H1 (cell line): ENCODE results near the gene ZFP91. TPM values are rescaled to one million over a fixed set of nuclear protein-coding genes. Genes with fewer than 3 reads are reported as not detected.

ENCODE experiments used
- CTCF ChIA-PET: fragments of 300-600 bp; sonication (Branson Sonifier 250); formaldehyde crosslinking; loops from one replicate; lab custom pipeline; 2021; ENCODE audit not compliant: partially characterized antibody; lab: Charles Lee
- POLR2A ChIA-PET: fragments of 300-600 bp; sonication (Branson Sonifier 250); formaldehyde crosslinking; loops from one replicate; lab custom pipeline; 2021; ENCODE audit warnings: inconsistent platforms; ENCODE audit not compliant: partially characterized antibody; lab: Charles Lee
- DNase-seq, 2 experiments: peaks; one replicate each; pipeline versions ENCODE4 v3.0.0 to v3.0.0-alpha.2; 2010 to 2022; ENCODE audit warnings: low spot score in 2 of 2, low read depth in 1 of 2, mixed read lengths in 1 of 2
- FAIRE-seq: peaks from 2 replicates; lab custom pipeline; 2011; peaks lifted over from hg19 to GRCh38; lab: Jason Lieb, UNC
- H2AFZ ChIP-seq: 2 replicates; pipeline ENCODE4 v1.8.1; 2012; ENCODE audit warnings: low read length, inconsistent platforms
- H2AK5ac ChIP-seq: 2 replicates; pipeline ENCODE4 v1.6.1; 2013; ENCODE audit warnings: low read depth, low read length
- H2BK120ac ChIP-seq: replicated peaks from 2 replicates; pipeline ENCODE3; 2013; ENCODE audit warnings: low read depth, low read length, inconsistent platforms
- H2BK12ac ChIP-seq: 2 replicates; pipeline ENCODE4 v1.6.1; 2013; ENCODE audit warnings: low read depth, low read length
- H2BK15ac ChIP-seq: 2 replicates; pipeline ENCODE4 v1.6.1; 2013; ENCODE audit warnings: low read length
- H2BK20ac ChIP-seq: 2 replicates; pipeline ENCODE4 v1.6.1; 2013; ENCODE audit warnings: low read length
- H2BK5ac ChIP-seq: 2 replicates; pipeline ENCODE4 v1.6.1; 2013; ENCODE audit warnings: low read depth, low read length
- H3K14ac ChIP-seq: 2 replicates; pipeline ENCODE4 v1.6.1; 2013; ENCODE audit warnings: inconsistent platforms; ENCODE audit not compliant: insufficient read length
- H3K18ac ChIP-seq: 2 replicates; pipeline ENCODE4 v1.6.1; 2013; ENCODE audit warnings: low read length; ENCODE audit errors: extremely low read depth
- H3K23ac ChIP-seq: 2 replicates; pipeline ENCODE4 v1.6.1; 2013; ENCODE audit warnings: inconsistent platforms; ENCODE audit not compliant: insufficient read length
- H3K23me2 ChIP-seq: 2 replicates; pipeline ENCODE4 v1.6.1; 2013; ENCODE audit warnings: low read depth, low read length
- H3K27ac ChIP-seq: 2 replicates; pipeline ENCODE4 v1.6.1; 2011; ENCODE audit warnings: low read depth, low read length, inconsistent platforms
- H3K27me3 ChIP-seq, 4 experiments: replicated peaks in 1 of 4; 1 replicate in 1 of 4; 2 replicates in 3 of 4; pipeline versions ENCODE4 v1.6.1 to v1.8.1; 2011 to 2013; ENCODE audit warnings: low read length in 3 of 4, mild to moderate bottlenecking in 3 of 4, inconsistent platforms in 2 of 4, mixed read lengths in 2 of 4, moderate library complexity in 1 of 4; ENCODE audit not compliant: control insufficient read depth in 3 of 4, insufficient read depth in 3 of 4; ENCODE audit errors: extremely low read depth in 1 of 4
- H3K36me3 ChIP-seq, 4 experiments: 2 replicates each; pipeline versions ENCODE4 v1.6.1 to v1.8.1; 2011 to 2013; ENCODE audit warnings: mild to moderate bottlenecking in 4 of 4, low read length in 3 of 4, moderate library complexity in 2 of 4, control low read depth in 1 of 4, inconsistent platforms in 1 of 4; ENCODE audit not compliant: insufficient read depth in 4 of 4, control insufficient read depth in 2 of 4
- H3K4ac ChIP-seq: replicated peaks from 2 replicates; pipeline ENCODE3; 2013; ENCODE audit warnings: low read length, low read depth, mixed read lengths, inconsistent platforms; ENCODE audit not compliant: insufficient read length
- H3K4me1 ChIP-seq, 4 experiments: replicated peaks in 1 of 4; 1 replicate in 1 of 4; 2 replicates in 3 of 4; pipeline versions ENCODE4 v1.6.1 to v1.8.1; 2011 to 2013; ENCODE audit warnings: low read length in 3 of 4, inconsistent platforms in 2 of 4, mixed read lengths in 1 of 4; ENCODE audit not compliant: insufficient read depth in 4 of 4, control insufficient read depth in 3 of 4
- H3K4me2 ChIP-seq, 2 experiments: 2 replicates each; pipeline versions ENCODE4 v1.6.1 to v1.8.1; 2011 to 2013; ENCODE audit warnings: low read depth in 2 of 2, low read length in 2 of 2, control low read depth in 1 of 2, inconsistent platforms in 1 of 2, mild to moderate bottlenecking in 1 of 2; ENCODE audit not compliant: insufficient read depth in 1 of 2
- H3K4me3 ChIP-seq, 4 experiments: fragments of 200-600, 300-600 bp in 1 of 4; sonication (generic), shearing (Covaris generic), sonication (Bioruptor Twin) in 1 of 4; 2 replicates each; pipeline versions ENCODE4 v1.5.1 to v1.8.1; 2011 to 2016; ENCODE audit warnings: low read length in 4 of 4, low read depth in 3 of 4, control low read depth in 2 of 4, inconsistent platforms in 2 of 4, mild to moderate bottlenecking in 2 of 4, mixed read lengths in 1 of 4, moderate library complexity in 1 of 4; ENCODE audit not compliant: insufficient read depth in 2 of 4; ENCODE audit errors: extremely low read depth in 1 of 4
- H3K56ac ChIP-seq: replicated peaks from 2 replicates; pipeline ENCODE3; 2013; ENCODE audit warnings: low read depth, mild to moderate bottlenecking, mixed read lengths, low read length, inconsistent platforms; ENCODE audit not compliant: insufficient read length
- H3K79me1 ChIP-seq: 2 replicates; pipeline ENCODE4 v1.6.1; 2013; ENCODE audit warnings: low read depth, low read length, control low read depth
- H3K79me2 ChIP-seq, 2 experiments: 2 replicates each; pipeline versions ENCODE4 v1.6.1 to v1.8.1; 2012 to 2013; ENCODE audit warnings: low read length in 2 of 2, mild to moderate bottlenecking in 2 of 2, inconsistent platforms in 1 of 2; ENCODE audit not compliant: insufficient read depth in 2 of 2, control insufficient read depth in 1 of 2
- H3K9ac ChIP-seq, 4 experiments: replicated peaks in 1 of 4; 1 replicate in 1 of 4; 2 replicates in 3 of 4; pipeline versions ENCODE4 v1.6.1 to v1.8.1; 2011 to 2013; ENCODE audit warnings: low read depth in 3 of 4, low read length in 3 of 4, control low read depth in 2 of 4, mild to moderate bottlenecking in 2 of 4, moderate library complexity in 2 of 4, inconsistent platforms in 1 of 4; ENCODE audit errors: extremely low read depth in 1 of 4
- H3K9me3 ChIP-seq, 2 experiments: 2 replicates each; pipeline versions ENCODE4 v1.6.1 to v1.8.1; 2012 to 2013; ENCODE audit warnings: mild to moderate bottlenecking in 2 of 2, moderate library complexity in 2 of 2, control low read depth in 1 of 2, inconsistent platforms in 1 of 2, low read depth in 1 of 2, low read length in 1 of 2, mixed read lengths in 1 of 2; ENCODE audit not compliant: insufficient read depth in 2 of 2
- H4K20me1 ChIP-seq, 2 experiments: replicated peaks in 1 of 2; 2 replicates each; pipeline versions ENCODE3 to v1.8.1; 2011 to 2013; ENCODE audit warnings: inconsistent platforms in 2 of 2, low read length in 2 of 2, mild to moderate bottlenecking in 1 of 2; ENCODE audit not compliant: insufficient read depth in 2 of 2, control insufficient read depth in 1 of 2
- H4K5ac ChIP-seq: 2 replicates; pipeline ENCODE4 v1.6.1; 2013; ENCODE audit warnings: low read length, low read depth, mixed read lengths, inconsistent platforms; ENCODE audit not compliant: insufficient read length
- H4K8ac ChIP-seq: 2 replicates; pipeline ENCODE4 v1.8.0; 2013; ENCODE audit warnings: mild to moderate bottlenecking, moderate library complexity, low read length, inconsistent platforms; ENCODE audit not compliant: insufficient read depth; ENCODE audit errors: extremely low read depth
- H4K91ac ChIP-seq: replicated peaks from 2 replicates; pipeline ENCODE3; 2013; ENCODE audit warnings: low read length, mixed read lengths, inconsistent platforms; ENCODE audit not compliant: insufficient read length
- CBX5 ChIP-seq: fragments of 300-800, 300-1000 bp; sonication (generic); IDR thresholded peaks from 2 replicates; pipeline ENCODE4 v1.7.1; 2016; ENCODE audit warnings: antibody characterized with exemption, low read length, low read depth
- CHD1 ChIP-seq: IDR thresholded peaks from 2 replicates; pipeline ENCODE4 v1.6.1; 2012; ENCODE audit warnings: low read depth, low read length, improper control_type of control experiment
- CREB1 ChIP-seq: IDR thresholded peaks from 2 replicates; pipeline ENCODE4 v1.6.1; 2012; ENCODE audit warnings: inconsistent platforms
- EGR1 ChIP-seq: IDR thresholded peaks from 2 replicates; pipeline ENCODE4 v1.6.1; 2011; ENCODE audit warnings: low read depth, low read length, borderline replicate concordance
- EP300 ChIP-seq, 2 experiments: IDR thresholded peaks; 1 replicate in 1 of 2; 2 replicates in 1 of 2; pipeline ENCODE4 v1.6.1; 2011 to 2012; ENCODE audit warnings: low read depth in 2 of 2, low read length in 2 of 2, mild to moderate bottlenecking in 2 of 2, borderline replicate concordance in 1 of 2, inconsistent platforms in 1 of 2, moderate library complexity in 1 of 2
- GABPA ChIP-seq: IDR thresholded peaks from 2 replicates; pipeline ENCODE4 v1.6.1; 2011; ENCODE audit warnings: mild to moderate bottlenecking, low read length, moderate library complexity, borderline replicate concordance; ENCODE audit not compliant: insufficient read depth
- MAFK ChIP-seq: IDR thresholded peaks from 2 replicates; pipeline ENCODE4 v1.6.1; 2012; ENCODE audit warnings: low read depth, mild to moderate bottlenecking, improper control_type of control experiment, low read length
- PHF8 ChIP-seq: fragments of 200-600 bp; sonication (generic); conservative IDR thresholded peaks from 2 replicates; pipeline ENCODE4 v1.7.1; 2012; ENCODE audit warnings: low read depth, mild to moderate bottlenecking, inconsistent platforms, low read length, moderate library complexity
- POLR2AphosphoS5 ChIP-seq: IDR thresholded peaks from 2 replicates; pipeline ENCODE4 v1.6.1; 2011; ENCODE audit warnings: low read depth, low read length
- SAP30 ChIP-seq: fragments of 300-600 bp; sonication (generic); IDR thresholded peaks from 2 replicates; pipeline ENCODE4 v1.7.1; 2012; ENCODE audit warnings: low read length, moderate library complexity, mild to moderate bottlenecking, inconsistent platforms; ENCODE audit not compliant: insufficient read depth, insufficient replicate concordance
- SRF ChIP-seq: IDR thresholded peaks from 2 replicates; pipeline ENCODE4 v1.6.1; 2011; ENCODE audit warnings: mild to moderate bottlenecking, low read depth, low read length, moderate library complexity
- TAF7 ChIP-seq: optimal IDR thresholded peaks from 2 replicates; pipeline ENCODE3; 2011; ENCODE audit warnings: low read depth, mild to moderate bottlenecking, inconsistent platforms, low read length, moderate library complexity, borderline replicate concordance
- TCF12 ChIP-seq: IDR thresholded peaks from 2 replicates; pipeline ENCODE4 v1.6.1; 2011; ENCODE audit warnings: low read depth, mild to moderate bottlenecking, low read length
- USF2 ChIP-seq: IDR thresholded peaks from 2 replicates; pipeline ENCODE4 v1.6.1; 2011; ENCODE audit warnings: low read length, improper control_type of control experiment
- WGBS, 2 experiments: shearing (Covaris generic) in 1 of 2; methylation state at CpG; one replicate each; pipeline versions ENCODE4 v1.1.6 to v1.1.7; 2013 to 2015; ENCODE audit warnings: low lambda C conversion rate in 2 of 2, mixed read lengths in 2 of 2, inconsistent platforms in 1 of 2, low coverage in 1 of 2, missing lambda C conversion rate in 1 of 2; ENCODE audit not compliant: insufficient replicate concordance in 2 of 2, insufficient coverage in 1 of 2, insufficient read length in 1 of 2; ENCODE audit errors: extremely low coverage in 1 of 2, missing lambda C conversion rate in 1 of 2; 5-methylcytosine and 5-hydroxymethylcytosine counted together
- polyA plus RNA-seq, 7 experiments: library from polyadenylated mRNA; depleted of rRNA in 3 of 7; stranded (reverse) in 5 of 7; unstranded in 2 of 7; fragments of >200 nt in 5 of 7; fragments of 200-250 nt in 2 of 7; gene quantifications; 1 replicate in 5 of 7; 2 replicates in 1 of 7; 4 replicates in 1 of 7; pipeline versions ENCODE4 v1.2.1 to v1.2.3, GENCODE V29; 2011 to 2013; ENCODE audit warnings: missing spikeins in 2 of 7, mixed read lengths in 2 of 7
- total RNA-seq: library from RNA; stranded (reverse); fragmentation: NEBNext Ultra II Directional; extraction: Animal tissue kit (Norgen Biotek cat#: 25700); gene quantifications from 2 replicates; pipeline ENCODE4 v1.2.1, GENCODE V29; 2021

The ZFP91 gene
- total and polyA plus RNA-seq, 2 of the 8 experiments (the other 6 are each of a cell fraction or from before 2014, with no cell fraction given): 10.7 to 29.0 TPM

GRCh38 chr11:58560842-58561241 is 18.0 kb upstream of the ZFP91 start:
- Histone ChIP-seq H2BK20ac (no peak overlapping the region), H3K23ac (no peak overlapping the region), H3K79me1 (no peaks in the 10 kb centered on the region), H3K9me3 (no peaks in the 10 kb centered on the region), H3K18ac (no peak overlapping the region), H2BK120ac (no peak overlapping the region), H3K27ac (no peak overlapping the region), H4K5ac (no peak overlapping the region), H3K79me2 (no peaks in the 10 kb centered on the region), H4K20me1 (no peaks in the 10 kb centered on the region), H3K4me2 (no peak overlapping the region), H4K8ac (no peak overlapping the region), H4K91ac (no peak overlapping the region), H2BK15ac (no peak overlapping the region), H3K4me3 (no peak overlapping the region), H3K14ac (no peak overlapping the region), H2AFZ (no peak overlapping the region), H2BK5ac (no peak overlapping the region), H2AK5ac (no peak overlapping the region), H3K27me3 (no peaks in the 10 kb centered on the region), H3K9ac (no peak overlapping the region), H2BK12ac (no peak overlapping the region), H3K4ac (no peak overlapping the region), H3K56ac (no peak overlapping the region), H3K23me2 (no peaks in the 10 kb centered on the region), H3K36me3 (no peaks in the 10 kb centered on the region), H3K4me1 (no peaks in the 10 kb centered on the region)
- FAIRE-seq (no peak), DNase-seq (no peak)
- CTCF ChIA-PET: interaction anchor here (0.9 kb wide), 1 partner anchor 61 kb away, joined by 3 read pairs; the partner anchor contains the start of gene CNTF
- POLR2A ChIA-PET: no interaction called here
- WGBS, 2 experiments: 78% methylated on average over 2 of the region's 2 CpGs; no CpG with 5 or more reads in 1 of the 2 experiments
- TF ChIP-seq EGR1: no peak
- no peak for TF ChIP-seq SRF
- no peak for TF ChIP-seq CHD1
- TF ChIP-seq USF2: no peak
- TF ChIP-seq CREB1: no peak
- no peak for TF ChIP-seq MAFK
- TF ChIP-seq PHF8: no peak
- no peak for TF ChIP-seq EP300 (IDR thresholded peaks at IDR 0.05; ENCODE audit: borderline replicate concordance in 1 of 2, low read depth in 2 of 2, low read length in 2 of 2)
- TF ChIP-seq TAF7: no peak
- TF ChIP-seq SAP30: no peak
- no peak for TF ChIP-seq GABPA
- no peak for TF ChIP-seq CBX5
- no peak for TF ChIP-seq TCF12
- TF ChIP-seq POLR2AphosphoS5: no peak
